HK-2 (cell line): ENCODE results near the gene UGP2.
"Not testable (repeated sequence)": the region's sequence is repeated elsewhere in the genome, so short reads cannot be mapped to it uniquely, and the experiment has no call there.

Source experiments
- DNase-seq: peaks from one replicate; pipeline ENCODE4 v3.0.0-alpha.2; 2018; ENCODE audit not compliant: unreplicated experiment

Gene UGP2

GRCh38 chr2:63840081-63840784, 1.5 kb upstream of the UGP2 start:
- DNase-seq: no peak

- DNase-seq: peak; percentile 98
Measured at GRCh38 chr2:63840785-63841253, 877 bp upstream of the UGP2 start.

GRCh38 chr2:63842149-63843061, 709 bp downstream of the UGP2 start:
- peak; percentile 32 for DNase-seq

- no peak for DNase-seq
Measured at GRCh38 chr2:63843093-63843492, 1.4 kb downstream of the UGP2 start.

- no peak for DNase-seq
Measured at GRCh38 chr2:63843791-63844190, 2.1 kb downstream of the UGP2 start.

- DNase-seq: no peak
Measured at GRCh38 chr2:63844616-63845015, 2.9 kb downstream of the UGP2 start.

GRCh38 chr2:63845866-63846265, 4.2 kb downstream of the UGP2 start:
- no peak for DNase-seq

- DNase-seq: no peak
Measured at GRCh38 chr2:63846487-63846886, 4.8 kb downstream of the UGP2 start.

- not testable (repeated sequence) for DNase-seq
Measured at GRCh38 chr2:63847571-63847970, 5.9 kb downstream of the UGP2 start.

GRCh38 chr2:63849381-63850203, 7.9 kb downstream of the UGP2 start:
- DNase-seq: no peak

- no peak for DNase-seq
Measured at GRCh38 chr2:63850204-63850571, 8.5 kb downstream of the UGP2 start.

- no peak for DNase-seq
Measured at GRCh38 chr2:63850649-63851048, 9.0 kb downstream of the UGP2 start.

- no peak for DNase-seq
Measured at GRCh38 chr2:63851691-63852311, 10.1 kb downstream of the UGP2 start.

GRCh38 chr2:63853527-63854310, 12.0 kb downstream of the UGP2 start:
- no peak for DNase-seq

GRCh38 chr2:63855418-63856302, 14.0 kb downstream of the UGP2 start:
- no peak for DNase-seq

- DNase-seq: no peak
Measured at GRCh38 chr2:63856303-63856603, 14.6 kb downstream of the UGP2 start.

GRCh38 chr2:63858291-63858690, 16.6 kb downstream of the UGP2 start:
- DNase-seq: no peak

GRCh38 chr2:63861220-63861822, 19.6 kb downstream of the UGP2 start:
- no peak for DNase-seq

- DNase-seq: no peak
Measured at GRCh38 chr2:63862806-63863205, 21.1 kb downstream of the UGP2 start.

GRCh38 chr2:63863707-63864106, 22.0 kb downstream of the UGP2 start:
- no peak for DNase-seq
